ENCODE measurements around the gene CDSN.

DNA sequence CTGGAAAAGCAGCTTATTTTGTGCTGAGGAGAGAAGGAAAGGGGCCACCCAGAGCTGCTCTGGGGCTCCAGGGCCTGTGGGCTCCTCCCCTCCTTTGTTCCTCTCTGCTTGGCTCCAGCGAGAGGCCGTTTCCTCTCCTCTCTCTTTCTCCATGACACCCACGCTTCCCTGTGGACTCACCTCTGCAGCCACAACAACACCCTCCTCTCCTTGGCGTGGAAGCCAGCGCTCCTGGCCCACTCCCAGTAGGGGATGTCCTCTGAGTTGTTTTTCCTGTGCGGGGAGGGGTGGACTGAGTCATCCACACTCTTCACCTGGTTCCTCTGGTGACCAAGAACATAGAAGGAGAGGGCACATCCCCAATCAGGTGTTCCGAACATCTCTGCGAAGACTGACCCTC, 4.9 kb upstream of the CDSN start:
- TF ChIP-seq, protein P1, sequence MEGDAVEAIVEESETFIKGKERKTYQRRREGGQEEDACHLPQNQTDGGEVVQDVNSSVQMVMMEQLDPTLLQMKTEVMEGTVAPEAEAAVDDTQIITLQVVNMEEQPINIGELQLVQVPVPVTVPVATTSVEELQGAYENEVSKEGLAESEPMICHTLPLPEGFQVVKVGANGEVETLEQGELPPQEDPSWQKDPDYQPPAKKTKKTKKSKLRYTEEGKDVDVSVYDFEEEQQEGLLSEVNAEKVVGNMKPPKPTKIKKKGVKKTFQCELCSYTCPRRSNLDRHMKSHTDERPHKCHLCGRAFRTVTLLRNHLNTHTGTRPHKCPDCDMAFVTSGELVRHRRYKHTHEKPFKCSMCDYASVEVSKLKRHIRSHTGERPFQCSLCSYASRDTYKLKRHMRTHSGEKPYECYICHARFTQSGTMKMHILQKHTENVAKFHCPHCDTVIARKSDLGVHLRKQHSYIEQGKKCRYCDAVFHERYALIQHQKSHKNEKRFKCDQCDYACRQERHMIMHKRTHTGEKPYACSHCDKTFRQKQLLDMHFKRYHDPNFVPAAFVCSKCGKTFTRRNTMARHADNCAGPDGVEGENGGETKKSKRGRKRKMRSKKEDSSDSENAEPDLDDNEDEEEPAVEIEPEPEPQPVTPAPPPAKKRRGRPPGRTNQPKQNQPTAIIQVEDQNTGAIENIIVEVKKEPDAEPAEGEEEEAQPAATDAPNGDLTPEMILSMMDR (IDR thresholded peaks at IDR 0.05; ENCODE audit: poor library complexity), result no peak
- TF ChIP-seq EZH2 (IDR thresholded peaks at IDR 0.05; ENCODE audit: borderline replicate concordance) (no peak), EZH2phosphoT487 (IDR thresholded peaks at IDR 0.05; ENCODE audit: low read depth, severe bottlenecking, unreplicated experiment) (no peak)
